SK-N-SH (cell line): ENCODE data around the gene ARID1B. TPM values are rescaled to one million over a fixed set of nuclear protein-coding genes. Genes with fewer than 3 reads are reported as not detected.
A peak's percentile ranks its signal among the peaks of the same experiment; 100 is the strongest.

ENCODE experiments used
- CTCF ChIA-PET: fragments of 300-600, 350-600 bp; formaldehyde crosslinking; extraction: SDS; loops from one replicate; lab custom pipeline; 2021; lab: Yijun Ruan, JAX
- POLR2A ChIA-PET: fragments of 350-600 bp; sonication (Branson Sonifier 250); formaldehyde crosslinking; extraction: SDS; loops from one replicate; lab custom pipeline; 2020; ENCODE audit warnings: antibody characterized with exemption, inconsistent platforms; lab: Yijun Ruan, JAX
- DNase-seq: peaks from one replicate; pipeline ENCODE4 v3.0.0; 2012
- H2AFZ ChIP-seq: fragments of 200-600 bp; sonication (generic); 2 replicates; pipeline ENCODE4 v1.8.1; 2016; ENCODE audit warnings: antibody characterized with exemption, mild to moderate bottlenecking, low read depth
- H3F3A ChIP-seq: fragments of 200-600 bp; sonication (generic); replicated peaks from 2 replicates; pipeline ENCODE3; 2016; ENCODE audit warnings: antibody characterized with exemption, mild to moderate bottlenecking; ENCODE audit not compliant: insufficient read depth
- H3K27ac ChIP-seq, 2 experiments: fragments of 200-500 bp in 1 of 2; fragments of 200-600 bp in 1 of 2; sonication (Bioruptor generic) in 1 of 2; sonication (generic), shearing (Covaris generic) in 1 of 2; 2 replicates each; pipeline versions ENCODE4 v1.5.1 to v1.6.1; 2014 to 2016; ENCODE audit warnings: low read depth in 2 of 2, inconsistent platforms in 1 of 2, low read length in 1 of 2, mild to moderate bottlenecking in 1 of 2, mixed read lengths in 1 of 2
- H3K27me3 ChIP-seq: fragments of 200-600 bp; sonication (generic), shearing (Covaris generic); 2 replicates; pipeline ENCODE4 v1.6.1; 2016; ENCODE audit warnings: mixed run types; ENCODE audit not compliant: insufficient read depth
- H3K36me3 ChIP-seq, 2 experiments: fragments of 200-500 bp in 1 of 2; fragments of 200-600 bp in 1 of 2; sonication (Bioruptor generic) in 1 of 2; sonication (generic) in 1 of 2; replicated peaks in 1 of 2; 2 replicates each; pipeline versions ENCODE3 to v1.5.1; 2014 to 2016; ENCODE audit warnings: low read length in 1 of 2, mild to moderate bottlenecking in 1 of 2; ENCODE audit not compliant: insufficient read depth in 2 of 2, control insufficient read depth in 1 of 2
- H3K4me1 ChIP-seq, 2 experiments: fragments of 200-500 bp in 1 of 2; fragments of 200-600 bp in 1 of 2; sonication (Bioruptor generic) in 1 of 2; sonication (generic), shearing (Covaris generic) in 1 of 2; 2 replicates each; pipeline versions ENCODE4 v1.5.1 to v1.6.1; 2014 to 2016; ENCODE audit warnings: low read depth in 1 of 2, low read length in 1 of 2, mixed run types in 1 of 2; ENCODE audit not compliant: insufficient read depth in 2 of 2, control insufficient read depth in 1 of 2
- H3K4me2 ChIP-seq: fragments of 200-600 bp; sonication (generic), shearing (Covaris generic); 2 replicates; pipeline ENCODE4 v1.6.1; 2017; ENCODE audit warnings: mixed run types
- H3K4me3 ChIP-seq, 2 experiments: fragments of 200-500 bp in 1 of 2; fragments of 200-600 bp in 1 of 2; sonication (Bioruptor generic) in 1 of 2; sonication (generic), shearing (Covaris generic) in 1 of 2; 2 replicates each; pipeline versions ENCODE4 v1.5.1 to v1.8.1; 2014 to 2016; ENCODE audit warnings: low read depth in 2 of 2, inconsistent platforms in 1 of 2, low read length in 1 of 2, mild to moderate bottlenecking in 1 of 2, mixed read lengths in 1 of 2, moderate library complexity in 1 of 2
- H3K79me2 ChIP-seq: fragments of 200-600 bp; sonication (generic); 2 replicates; pipeline ENCODE4 v1.8.1; 2017; ENCODE audit warnings: mild to moderate bottlenecking; ENCODE audit not compliant: insufficient read depth
- H3K9ac ChIP-seq: fragments of 200-600 bp; sonication (generic); 2 replicates; pipeline ENCODE4 v1.6.1; 2017; ENCODE audit warnings: mixed run types
- H3K9me2 ChIP-seq: fragments of 200-600 bp; sonication (generic); 2 replicates; pipeline ENCODE4 v1.6.1; 2017; ENCODE audit warnings: mixed run types
- H3K9me3 ChIP-seq: fragments of 200-600 bp; sonication (generic); 2 replicates; pipeline ENCODE4 v1.6.1; 2017; ENCODE audit warnings: mixed run types, mild to moderate bottlenecking, moderate library complexity
- H4K20me1 ChIP-seq: fragments of 200-600 bp; sonication (generic); 2 replicates; pipeline ENCODE4 v1.6.1; 2017; ENCODE audit warnings: mild to moderate bottlenecking, mixed run types; ENCODE audit not compliant: insufficient read depth
- FOSL2 ChIP-seq: IDR thresholded peaks from 2 replicates; pipeline ENCODE4 v1.4.0; 2012; ENCODE audit warnings: low read depth, mild to moderate bottlenecking, moderate library complexity, borderline replicate concordance
- FOXJ3 ChIP-seq: sonication (generic); formaldehyde crosslinking; IDR thresholded peaks from 2 replicates; pipeline ENCODE4 v1.5.1; 2020; ENCODE audit warnings: mild to moderate bottlenecking, missing genetic modification reagents
- MXI1 ChIP-seq: IDR thresholded peaks from 2 replicates; pipeline ENCODE4 v1.6.1; 2012; ENCODE audit warnings: mild to moderate bottlenecking, low read depth, low read length, improper control_type of control experiment
- POLR2AphosphoS5 ChIP-seq: IDR thresholded peaks from 2 replicates; pipeline ENCODE4 v1.6.1; 2012; ENCODE audit warnings: low read depth, low read length
- RAD21 ChIP-seq: IDR thresholded peaks from 2 replicates; pipeline ENCODE4 v1.6.1; 2012; ENCODE audit warnings: mild to moderate bottlenecking, low read length
- SIN3A ChIP-seq: IDR thresholded peaks from 2 replicates; pipeline ENCODE4 v1.6.1; 2012; ENCODE audit warnings: low read depth, mild to moderate bottlenecking, low read length, moderate library complexity, borderline replicate concordance
- SMC3 ChIP-seq: IDR thresholded peaks from 2 replicates; pipeline ENCODE4 v1.6.1; 2012; ENCODE audit warnings: low read depth, low read length, improper control_type of control experiment
- TCF12 ChIP-seq: IDR thresholded peaks from 2 replicates; pipeline ENCODE4 v1.4.0; 2012
- YY1 ChIP-seq: IDR thresholded peaks from 2 replicates; pipeline ENCODE4 v1.4.0; 2012; ENCODE audit warnings: low read depth, mild to moderate bottlenecking
- WGBS: methylation state at CpG from one replicate; pipeline ENCODE4 v1.1.6; 2017; ENCODE audit warnings: low lambda C conversion rate; 5-methylcytosine and 5-hydroxymethylcytosine counted together
- polyA plus RNA-seq, 3 experiments: library from polyadenylated mRNA; depleted of rRNA; stranded (reverse); fragments of >200 nt; gene quantifications; 2 replicates each; pipeline ENCODE4 v1.2.3, GENCODE V29; 2012
- TF ChIP-seq, protein P1 (sequence below): IDR thresholded peaks from 2 replicates; pipeline ENCODE4 v1.4.0; 2012; ENCODE audit warnings: low read depth, borderline replicate concordance
- TF ChIP-seq, protein P2 (sequence below): IDR thresholded peaks from 2 replicates; pipeline ENCODE4 v1.4.0; 2012; ENCODE audit warnings: low read depth

Gene ARID1B
- polyA plus RNA-seq, 1 of the 3 experiments (the other 2 are of a cell fraction), result 13.6 TPM

GRCh38 chr6:156807795-156808194, 30.6 kb downstream of the ARID1B start:
- ChIA-PET CTCF (interaction anchor here (0.6 to 1.2 kb wide), 2 partner anchors 105 to 238 kb away, joined by 4 read pairs; no protein-coding TSS in a partner anchor), POLR2A (no interaction called here)
- Histone ChIP-seq H3K27ac (peak overlapping the region in 1 of 2 experiments; percentile 28; a peak in 1 of 4 replicates), H2AFZ (no peak overlapping the region), H3K4me1 (peaks cover 15 to 24% of the 10 kb centered on the region in 2 experiments; a peak in 3 of 4 replicates), H3K27me3 (no peaks in the 10 kb centered on the region), H3K79me2 (peaks cover 100% of the 10 kb centered on the region), H4K20me1 (peaks cover 96% of the 10 kb centered on the region), H3K9me2 (no peaks in the 10 kb centered on the region), H3K9ac (no peak overlapping the region), H3K36me3 (no peaks in the 10 kb centered on the region), H3K9me3 (no peaks in the 10 kb centered on the region), H3K4me2 (no peak overlapping the region), H3K4me3 (no peak overlapping the region), H3F3A (no peaks in the 10 kb centered on the region)
- WGBS, result 88% methylated on average over 6 of the region's 6 CpGs
- no peak for DNase-seq
- no peak for TF ChIP-seq FOSL2
- TF ChIP-seq SMC3, result no peak
- TF ChIP-seq FOXJ3, result no peak
- TF ChIP-seq POLR2AphosphoS5, result no peak
- no peak for TF ChIP-seq TCF12
- TF ChIP-seq RAD21, result no peak
- TF ChIP-seq, all 33 proteins: peak for 0

GRCh38 chr6:156808287-156808686, 31.1 kb downstream of the ARID1B start:
- 63% methylated on average over 2 of the region's 2 CpGs for WGBS
- Histone ChIP-seq H3K4me3 (no peak overlapping the region), H3K4me1 (peaks cover 15 to 24% of the 10 kb centered on the region in 2 experiments; a peak in 3 of 4 replicates), H3K9me3 (no peaks in the 10 kb centered on the region), H3K4me2 (no peak overlapping the region), H3K36me3 (no peaks in the 10 kb centered on the region), H3K9ac (no peak overlapping the region), H3K27me3 (no peaks in the 10 kb centered on the region), H2AFZ (no peak overlapping the region), H4K20me1 (peaks cover 93% of the 10 kb centered on the region), H3F3A (no peaks in the 10 kb centered on the region), H3K27ac (peak overlapping the region in 1 of 2 experiments; percentile 43; a peak in 1 of 4 replicates), H3K79me2 (peaks cover 99% of the 10 kb centered on the region), H3K9me2 (no peaks in the 10 kb centered on the region)
- ChIA-PET POLR2A (no interaction called here), CTCF (interaction anchor here (0.6 to 1.5 kb wide), 4 partner anchors 28 to 238 kb away, joined by 3 to 4 read pairs (median 4); no protein-coding TSS in a partner anchor)
- TF ChIP-seq, protein P1, sequence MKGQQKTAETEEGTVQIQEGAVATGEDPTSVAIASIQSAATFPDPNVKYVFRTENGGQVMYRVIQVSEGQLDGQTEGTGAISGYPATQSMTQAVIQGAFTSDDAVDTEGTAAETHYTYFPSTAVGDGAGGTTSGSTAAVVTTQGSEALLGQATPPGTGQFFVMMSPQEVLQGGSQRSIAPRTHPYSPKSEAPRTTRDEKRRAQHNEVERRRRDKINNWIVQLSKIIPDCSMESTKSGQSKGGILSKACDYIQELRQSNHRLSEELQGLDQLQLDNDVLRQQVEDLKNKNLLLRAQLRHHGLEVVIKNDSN, result peak; percentile 53; the same call in 1 of the 2 replicates
- TF ChIP-seq YY1, result no peak
- TF ChIP-seq, protein P2, sequence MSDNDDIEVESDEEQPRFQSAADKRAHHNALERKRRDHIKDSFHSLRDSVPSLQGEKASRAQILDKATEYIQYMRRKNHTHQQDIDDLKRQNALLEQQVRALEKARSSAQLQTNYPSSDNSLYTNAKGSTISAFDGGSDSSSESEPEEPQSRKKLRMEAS, result no peak
- DNase-seq, result no peak

DNA sequence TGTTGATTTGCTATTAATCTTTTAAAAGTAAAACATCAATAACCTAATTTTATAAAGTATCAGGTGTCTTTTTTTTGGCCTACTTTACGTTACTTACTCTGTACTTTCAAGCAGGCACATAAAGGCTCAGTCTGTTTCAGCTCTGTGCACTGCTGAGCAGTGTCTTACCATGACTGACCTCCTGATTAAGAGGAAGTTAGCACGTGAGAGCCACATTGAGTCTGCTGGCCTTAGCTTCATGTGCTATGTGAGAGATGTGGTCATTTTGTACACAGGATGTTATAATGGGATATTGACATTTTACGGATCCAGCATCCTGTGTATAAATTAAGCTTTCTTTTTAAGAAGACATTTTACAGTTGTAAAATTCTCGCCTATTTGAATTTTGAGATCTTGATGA, 31.9 kb downstream of the ARID1B start:
- Histone ChIP-seq H3K27ac (peak overlapping the region in 1 of 2 experiments; percentile 43; a peak in 2 of 4 replicates), H3K9me2 (no peaks in the 10 kb centered on the region)
- no peak for TF ChIP-seq SIN3A
- peak; percentile 86 for TF ChIP-seq MXI1
- TF ChIP-seq, all 33 proteins: peak for 1
- H3K9ac ChIP-seq, result no peak overlapping the region
- POLR2A ChIA-PET, result no interaction called here
- H3K79me2 ChIP-seq, result peaks cover 99% of the 10 kb centered on the region
- no peaks in the 10 kb centered on the region for H3K27me3 ChIP-seq
- no peak overlapping the region for H3K4me2 ChIP-seq
- H3K4me1 ChIP-seq, result peaks cover 15 to 24% of the 10 kb centered on the region in 2 experiments; a peak in 3 of 4 replicates
- no peaks in the 10 kb centered on the region for H3K9me3 ChIP-seq
- H3K4me3 ChIP-seq, result no peak overlapping the region
- H3K36me3 ChIP-seq, result no peaks in the 10 kb centered on the region
- WGBS, result 86% methylated on average over 4 of the region's 4 CpGs
- peaks cover 93% of the 10 kb centered on the region for H4K20me1 ChIP-seq
- DNase-seq, result no peak
- CTCF ChIA-PET, result interaction anchor here (1.1 to 1.5 kb wide), 3 partner anchors 13 to 31 kb away, joined by 3 to 4 read pairs (median 3); no protein-coding TSS in a partner anchor
- H3F3A ChIP-seq, result no peaks in the 10 kb centered on the region
- no peak overlapping the region for H2AFZ ChIP-seq
